Endothelial cell of umbilical vein (primary cell): ENCODE measurements around the gene ANKMY2. TPM values are rescaled to one million over a fixed set of nuclear protein-coding genes. Genes with fewer than 3 reads are reported as not detected.
"Not testable (repeated sequence)": the region's sequence is repeated elsewhere in the genome, so short reads cannot be mapped to it uniquely, and the experiment has no call there.

Experiments
- BruUV-seq: library from RNA; stranded (reverse); fragments of 400-500 nt; replicated peaks from 2 replicates; lab custom pipeline; 2021; lab: Mats Ljungman, UMichigan
- CTCF ChIA-PET: fragments of 300-600, 350-600 bp; sonication (Branson Sonifier 250); formaldehyde crosslinking; loops from one replicate; lab custom pipeline; 2021; ENCODE audit warnings: antibody characterized with exemption, inconsistent platforms; lab: Charles Lee
- POLR2A ChIA-PET: fragments of 300-600, 350-600 bp; sonication (Branson Sonifier 250); formaldehyde crosslinking; loops from one replicate; lab custom pipeline; 2021; ENCODE audit warnings: antibody characterized with exemption, inconsistent platforms; lab: Charles Lee
- DNase-seq: peaks from one replicate; pipeline ENCODE4 v3.0.0-alpha.2; 2011; ENCODE audit warnings: low read depth, low spot score
- FAIRE-seq: peaks from 2 replicates; lab custom pipeline; 2011; peaks lifted over from hg19 to GRCh38; lab: Jason Lieb, UNC
- H2AFZ ChIP-seq: 2 replicates; pipeline ENCODE4 v1.6.0; 2012; ENCODE audit warnings: low read depth, low read length, control low read depth, inconsistent platforms
- H3K27ac ChIP-seq: 2 replicates; pipeline ENCODE4 v1.5.1; 2011; ENCODE audit warnings: low read depth, mild to moderate bottlenecking, control low read depth, low read length, moderate library complexity; ENCODE audit not compliant: insufficient read depth
- H3K27me3 ChIP-seq, 2 experiments: 2 replicates each; pipeline versions ENCODE4 v1.6.0 to v1.6.1; 2011; ENCODE audit warnings: low read length in 2 of 2, mixed read lengths in 1 of 2; ENCODE audit not compliant: control insufficient read depth in 2 of 2, insufficient read depth in 2 of 2
- H3K36me3 ChIP-seq, 2 experiments: 2 replicates in 1 of 2; 3 replicates in 1 of 2; pipeline ENCODE4 v1.5.1; 2011; ENCODE audit warnings: low read length in 2 of 2, mild to moderate bottlenecking in 1 of 2, moderate library complexity in 1 of 2; ENCODE audit not compliant: control insufficient read depth in 2 of 2, insufficient read depth in 2 of 2; ENCODE audit errors: extremely low read depth in 1 of 2
- H3K4me1 ChIP-seq: 3 replicates; pipeline ENCODE4 v1.5.1; 2011; ENCODE audit warnings: mild to moderate bottlenecking, low read length; ENCODE audit not compliant: control insufficient read depth, insufficient read depth; ENCODE audit errors: extremely low read depth
- H3K4me2 ChIP-seq: 2 replicates; pipeline ENCODE4 v1.6.1; 2011; ENCODE audit warnings: low read length, control low read depth, mixed read lengths; ENCODE audit not compliant: insufficient read depth
- H3K4me3 ChIP-seq, 3 experiments: fragments of 200-600 bp in 1 of 3; sonication (generic), shearing (Covaris generic) in 1 of 3; replicated peaks in 1 of 3; 2 replicates each; pipeline ENCODE4 v1.5.1; 2011 to 2016; ENCODE audit warnings: control low read depth in 3 of 3, low read length in 3 of 3, mild to moderate bottlenecking in 2 of 3, inconsistent platforms in 1 of 3, low read depth in 1 of 3, moderate library complexity in 1 of 3; ENCODE audit not compliant: insufficient read depth in 1 of 3
- H3K79me2 ChIP-seq: 2 replicates; pipeline ENCODE4 v1.6.0; 2012; ENCODE audit warnings: low read length, inconsistent platforms; ENCODE audit not compliant: control insufficient read depth, insufficient read depth
- H3K9ac ChIP-seq: replicated peaks from 2 replicates; pipeline ENCODE3; 2011; ENCODE audit warnings: low read length, control low read depth; ENCODE audit not compliant: insufficient read depth; ENCODE audit errors: extremely low read depth
- H3K9me1 ChIP-seq: replicated peaks from 3 replicates; pipeline ENCODE4 v1.6.0; 2011; ENCODE audit warnings: mild to moderate bottlenecking, low read length; ENCODE audit not compliant: control insufficient read depth, insufficient read depth; ENCODE audit errors: extremely low read depth
- H3K9me3 ChIP-seq: replicated peaks from 2 replicates; pipeline ENCODE4 v1.5.1; 2012; ENCODE audit warnings: low read length, inconsistent platforms; ENCODE audit not compliant: control insufficient read depth, insufficient read depth
- H4K20me1 ChIP-seq: replicated peaks from 2 replicates; pipeline ENCODE3; 2011; ENCODE audit warnings: mild to moderate bottlenecking, low read length; ENCODE audit not compliant: control insufficient read depth, insufficient read depth; ENCODE audit errors: extremely low read depth
- CTCF ChIP-seq, 2 donors: IDR thresholded peaks; 1 replicate in 1 of 2; 2 replicates in 1 of 2; pipeline ENCODE4 v1.5.1; 2011; ENCODE audit warnings: low read length in 2 of 2, mild to moderate bottlenecking in 2 of 2, moderate library complexity in 2 of 2, control low read depth in 1 of 2, inconsistent platforms in 1 of 2, low read depth in 1 of 2; ENCODE audit not compliant: insufficient read depth in 1 of 2; ENCODE audit errors: extremely low read depth in 1 of 2
- EZH2 ChIP-seq: IDR thresholded peaks from 2 replicates; pipeline ENCODE4 v1.6.1; 2012; ENCODE audit warnings: borderline replicate concordance, low read depth, mild to moderate bottlenecking, moderate library complexity, low read length, inconsistent platforms; ENCODE audit not compliant: severe bottlenecking
- FOS ChIP-seq: IDR thresholded peaks from 2 replicates; pipeline ENCODE4 v1.6.1; 2011; ENCODE audit warnings: mild to moderate bottlenecking, low read length, moderate library complexity, borderline replicate concordance; ENCODE audit not compliant: insufficient read depth
- GATA2 ChIP-seq: IDR thresholded peaks from 2 replicates; pipeline ENCODE4 v1.7.0; 2011; ENCODE audit warnings: low read depth, mild to moderate bottlenecking, moderate library complexity, mixed read lengths, low read length; ENCODE audit not compliant: insufficient read length, insufficient read depth
- JUN ChIP-seq: IDR thresholded peaks from 2 replicates; pipeline ENCODE4 v1.6.1; 2011; ENCODE audit warnings: borderline replicate concordance, low read depth; ENCODE audit not compliant: insufficient read length, insufficient read depth
- MAX ChIP-seq: IDR thresholded peaks from 2 replicates; pipeline ENCODE4 v1.6.1; 2011; ENCODE audit not compliant: insufficient read depth, insufficient read length
- MYC ChIP-seq: IDR thresholded peaks from one replicate; pipeline ENCODE4 v1.6.1; 2011; ENCODE audit warnings: mild to moderate bottlenecking, low read depth, low read length
- POLR2A ChIP-seq: IDR thresholded peaks from 2 replicates; pipeline ENCODE4 v1.6.1; 2012; ENCODE audit warnings: low read depth, mild to moderate bottlenecking, control low read depth, low read length
- POLR2AphosphoS5 ChIP-seq: IDR thresholded peaks from 2 replicates; pipeline ENCODE4 v1.6.1; 2012; ENCODE audit warnings: low read depth, mild to moderate bottlenecking, control low read depth, low read length, moderate library complexity; ENCODE audit not compliant: insufficient read depth
- dilution Hi-C: fragments of 300-500 bp; cut with MboI; formaldehyde crosslinking; loops from one replicate; pipeline ENCODE4 v1.15.0; 2019; ENCODE audit warnings: low sequenced_read_pairs; ENCODE audit not compliant: extremely low pct_ligation_motif_present
- intact Hi-C: fragments of 100-400 bp; cut with micrococcal nuclease; formaldehyde crosslinking; loops from one replicate; pipeline ENCODE4 v1.10.0; 2022
- polyA plus RNA-seq, 4 experiments: library from polyadenylated mRNA; depleted of rRNA in 3 of 4; stranded (reverse) in 3 of 4; unstranded in 1 of 4; fragments of >200 nt; gene quantifications; 2 replicates each; pipeline versions ENCODE4 v1.2.1 to v1.2.3, GENCODE V29; 2011 to 2012; ENCODE audit warnings: missing spikeins in 1 of 4
- total RNA-seq: library from RNA; stranded (reverse); gene quantifications from 2 replicates; pipeline ENCODE4 v1.2.3, GENCODE V29; 2021

ANKMY2 gene
- total and polyA plus RNA-seq, 2 donors (not counting 3 experiments of a cell fraction or from before 2014, with no cell fraction given), result 7.7 to 11.6 TPM

DNA sequence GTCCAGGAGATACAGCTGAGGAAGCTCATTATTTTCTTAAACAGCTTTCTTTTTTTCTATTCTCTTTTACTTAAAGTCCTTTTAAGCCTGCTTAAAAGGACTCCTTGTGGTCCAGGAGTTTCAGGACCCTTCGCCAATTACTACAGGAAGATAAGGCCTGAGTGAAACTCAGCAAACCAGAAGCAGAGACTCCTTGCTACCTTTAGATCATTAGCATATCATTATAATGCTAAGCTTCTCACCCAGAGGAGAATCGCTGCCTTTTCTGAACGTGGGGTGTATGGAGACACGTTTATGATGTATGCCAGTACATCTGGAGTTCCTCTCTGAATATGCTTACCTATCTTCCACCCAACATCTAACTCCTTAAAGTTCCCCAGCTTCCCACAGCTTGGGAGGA lies 47.5 kb downstream of the ANKMY2 start:
- H3K4me3 ChIP-seq, result no peak overlapping the region
- H2AFZ ChIP-seq, result no peak overlapping the region
- no TSS peak for BruUV-seq
- no peaks in the 10 kb centered on the region for H3K9me3 ChIP-seq
- no peaks in the 10 kb centered on the region for H3K27me3 ChIP-seq
- FAIRE-seq (no peak), DNase-seq (no peak)
- POLR2A ChIA-PET, result no interaction called here
- CTCF ChIA-PET, result interaction anchor here (0.9 to 1.6 kb wide), 5 partner anchors 9 to 203 kb away, joined by 3 to 5 read pairs (median 3); no protein-coding TSS in a partner anchor
- H3K9ac ChIP-seq, result no peak overlapping the region
- intact Hi-C loops, result no loop called here
- H3K27ac ChIP-seq, result no peak overlapping the region
- no peaks in the 10 kb centered on the region for H3K4me1 ChIP-seq
- no peaks in the 10 kb centered on the region for H3K9me1 ChIP-seq
- dilution Hi-C loops, result no loop called here
- TF ChIP-seq MYC (no peak), MAX (no peak), JUN (no peak), EZH2 (no peak), FOS (no peak), GATA2 (no peak), CTCF (IDR thresholded peaks at IDR 0.05; ENCODE audit: extremely low read depth in 1 of 2, insufficient read depth in 1 of 2, low read depth in 1 of 2, low read length in 2 of 2) (no peak), POLR2AphosphoS5 (no peak), POLR2A (no peak)
- H3K4me2 ChIP-seq, result no peak overlapping the region
- no peaks in the 10 kb centered on the region for H4K20me1 ChIP-seq
- no peaks in the 10 kb centered on the region for H3K79me2 ChIP-seq
- peaks cover 0 to 2% of the 10 kb centered on the region in 2 experiments for H3K36me3 ChIP-seq

GRCh38 chr7:16595596-16595995 lies 50.0 kb downstream of the ANKMY2 start:
- H4K20me1 ChIP-seq, H3K27me3 ChIP-seq, intact Hi-C loops, H3K4me3 ChIP-seq, POLR2A ChIA-PET, H3K79me2 ChIP-seq, BruUV-seq, H3K9ac ChIP-seq, H3K36me3 ChIP-seq, dilution Hi-C loops, H3K9me3 ChIP-seq, H3K27ac ChIP-seq, FAIRE-seq, DNase-seq, H3K4me2 ChIP-seq, H3K4me1 ChIP-seq, H3K9me1 ChIP-seq, H2AFZ ChIP-seq: not testable (repeated sequence)
- CTCF ChIA-PET, result interaction anchor here (1.0 kb wide), 1 partner anchor 11 kb away, joined by 3 read pairs; no protein-coding TSS in a partner anchor
